ENCODE measurements around the gene AADAT. TPM values are rescaled to one million over a fixed set of nuclear protein-coding genes. Genes with fewer than 3 reads are reported as not detected.

Gene AADAT
- total and polyA plus RNA-seq, 2 of the 8 experiments (the other 6 are each of a cell fraction or from before 2014, with no cell fraction given) = 6.1 to 7.7 TPM

DNA sequence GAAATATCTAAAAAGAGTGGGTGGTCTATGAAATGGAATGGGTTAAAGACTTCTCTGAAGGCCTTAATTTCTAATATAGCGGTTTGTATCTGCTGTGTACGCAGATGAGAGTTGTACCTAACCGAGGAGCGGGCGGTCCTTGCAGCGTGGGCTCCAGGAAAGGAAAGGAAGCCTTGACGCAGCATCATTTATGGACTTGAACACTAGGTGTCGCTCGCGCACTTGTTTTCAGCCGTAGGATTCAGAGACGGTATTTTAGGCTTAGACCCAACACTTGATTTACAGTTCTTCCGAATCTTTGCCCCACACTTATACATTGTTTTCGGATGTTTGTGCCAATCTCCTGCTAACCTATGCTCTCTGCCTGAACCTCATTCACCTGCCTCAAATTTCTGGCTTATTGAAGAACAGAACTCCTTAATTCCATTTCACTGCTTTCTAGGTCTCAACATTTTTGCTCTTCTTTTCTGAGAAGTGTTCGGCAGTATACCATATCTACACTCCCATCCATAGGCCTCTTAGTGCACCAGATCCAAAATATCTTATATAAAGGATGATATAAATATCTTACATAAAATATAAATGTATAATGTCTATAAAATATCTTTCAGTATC is 48.9 kb upstream of the AADAT start:
- H3K14ac ChIP-seq (ENCODE audit: insufficient read length) = no peak overlapping the region
- DNase-seq (ENCODE audit: low read depth in 1 of 2, low spot score in 2 of 2) = peak; percentile 36 to 89
- H2BK20ac ChIP-seq (ENCODE audit: low read length) = no peak overlapping the region
- H3K79me2 ChIP-seq (ENCODE audit: control insufficient read depth in 1 of 2, insufficient read depth in 2 of 2, low read length in 2 of 2) = no peaks in the 10 kb centered on the region
- H3K27me3 ChIP-seq (replicated peaks in 1 of 4; ENCODE audit: control insufficient read depth in 3 of 4, extremely low read depth in 1 of 4, insufficient read depth in 3 of 4, low read length in 3 of 4) = no peaks in the 10 kb centered on the region
- peak; percentile 91 for FAIRE-seq
- no peak overlapping the region for H3K4me2 ChIP-seq (ENCODE audit: insufficient read depth in 1 of 2, low read depth in 2 of 2, low read length in 2 of 2)
- H3K56ac ChIP-seq (replicated peaks; ENCODE audit: insufficient read length, low read depth, low read length) = no peak overlapping the region
- no peak overlapping the region for H2BK5ac ChIP-seq (ENCODE audit: low read depth, low read length)
- no peak overlapping the region for H3K27ac ChIP-seq (ENCODE audit: low read depth, low read length)
- no peak overlapping the region for H2AFZ ChIP-seq (ENCODE audit: low read length)
- no peak overlapping the region for H3K9ac ChIP-seq (replicated peaks in 1 of 4; ENCODE audit: extremely low read depth in 1 of 4, low read depth in 3 of 4, low read length in 3 of 4)
- H3K36me3 ChIP-seq (ENCODE audit: control insufficient read depth in 2 of 4, insufficient read depth in 4 of 4, low read length in 3 of 4) = no peaks in the 10 kb centered on the region
- no peak overlapping the region for H4K5ac ChIP-seq (ENCODE audit: insufficient read length, low read depth, low read length)
- no peak overlapping the region for H2BK120ac ChIP-seq (replicated peaks; ENCODE audit: low read depth, low read length)
- H3K23me2 ChIP-seq (ENCODE audit: low read depth, low read length) = no peaks in the 10 kb centered on the region; the same call in 1 of the 2 replicates
- ChIA-PET CTCF (ENCODE audit: partially characterized antibody) (interaction anchor here (1.2 to 2.8 kb wide), 5 partner anchors 14 to 133 kb away, joined by 3 to 26 read pairs (median 5); no protein-coding TSS in a partner anchor), POLR2A (ENCODE audit: partially characterized antibody) (no interaction called here)
- H3K4me1 ChIP-seq (replicated peaks in 1 of 4; ENCODE audit: control insufficient read depth in 3 of 4, insufficient read depth in 4 of 4, low read length in 3 of 4) = no peaks in the 10 kb centered on the region; a peak in 1 of 7 replicates
- H2AK5ac ChIP-seq (ENCODE audit: low read depth, low read length) = no peak overlapping the region
- no peak overlapping the region for H4K8ac ChIP-seq (ENCODE audit: extremely low read depth, insufficient read depth, low read length)
- no peak overlapping the region for H3K4ac ChIP-seq (replicated peaks; ENCODE audit: insufficient read length, low read depth, low read length)
- peaks cover 0 to 12% of the 10 kb centered on the region in 2 experiments for H3K9me3 ChIP-seq (ENCODE audit: insufficient read depth in 2 of 2, low read depth in 1 of 2, low read length in 1 of 2)
- H4K20me1 ChIP-seq (replicated peaks in 1 of 2; ENCODE audit: control insufficient read depth in 1 of 2, insufficient read depth in 2 of 2, low read length in 2 of 2) = no peaks in the 10 kb centered on the region
- H2BK12ac ChIP-seq (ENCODE audit: low read depth, low read length) = no peak overlapping the region
- H4K91ac ChIP-seq (replicated peaks; ENCODE audit: insufficient read length, low read length) = no peak overlapping the region
- H3K23ac ChIP-seq (ENCODE audit: insufficient read length) = no peak overlapping the region
- no peak overlapping the region for H2BK15ac ChIP-seq (ENCODE audit: low read length)
- H3K4me3 ChIP-seq (ENCODE audit: extremely low read depth in 1 of 4, insufficient read depth in 2 of 4, low read depth in 3 of 4, low read length in 4 of 4) = no peak overlapping the region
- no peaks in the 10 kb centered on the region for H3K79me1 ChIP-seq (ENCODE audit: low read depth, low read length)
- WGBS, 2 experiments (ENCODE audit: extremely low coverage in 1 of 2, insufficient coverage in 1 of 2, insufficient read length in 1 of 2, insufficient replicate concordance in 2 of 2, low coverage in 1 of 2, low lambda C conversion rate in 2 of 2, missing lambda C conversion rate in 1 of 2) = 23% methylated on average over 15 of the region's 15 CpGs; no CpG with 5 or more reads in 1 of the 2 experiments
- H3K18ac ChIP-seq (ENCODE audit: extremely low read depth, low read length) = no peak overlapping the region
- TF ChIP-seq EZH2 (IDR thresholded peaks at IDR 0.05; ENCODE audit: low read depth, low read length, severe bottlenecking) (no peak), POLR2AphosphoS5 (IDR thresholded peaks at IDR 0.05; ENCODE audit: low read depth, low read length) (no peak), JUND (IDR thresholded peaks at IDR 0.05; ENCODE audit: low read length) (0 out of 2 replicates have a peak, but pooled peaks have one; percentile 14), KDM1A (IDR thresholded peaks at IDR 0.05; ENCODE audit: borderline replicate concordance, low read length) (no peak), CHD1 (IDR thresholded peaks at IDR 0.05; ENCODE audit: low read depth, low read length) (no peak), TEAD4 (IDR thresholded peaks at IDR 0.05; ENCODE audit: low read depth, low read length) (peak; percentile 32; the same call in 1 of the 2 replicates), JUN (IDR thresholded peaks at IDR 0.05; ENCODE audit: low read depth, low read length) (no peak), KDM4A (IDR thresholded peaks at IDR 0.05; ENCODE audit: low read depth, low read length, severe bottlenecking) (no peak), NRF1 (IDR thresholded peaks at IDR 0.05; ENCODE audit: low read depth, low read length) (no peak), CREB1 (IDR thresholded peaks at IDR 0.05) (peak; percentile 65), GABPA (IDR thresholded peaks at IDR 0.05; ENCODE audit: borderline replicate concordance, insufficient read depth, low read length) (no peak), SAP30 (IDR thresholded peaks at IDR 0.05; ENCODE audit: insufficient read depth, insufficient replicate concordance, low read length) (no peak), POU5F1 (IDR thresholded peaks at IDR 0.05; ENCODE audit: low read depth, low read length) (no peak), ASH2L (IDR thresholded peaks at IDR 0.05; ENCODE audit: low read length) (no peak)

All from H1 (cell line).